AG09309 (cell line): ENCODE results near the gene TMEM87B.

Experiments
- DNase-seq: peaks from one replicate; pipeline ENCODE4 v3.0.0-alpha.2; 2010; ENCODE audit warnings: low read depth
- H3K4me3 ChIP-seq: 2 replicates; pipeline ENCODE4 v1.5.1; 2011; ENCODE audit warnings: mild to moderate bottlenecking, low read depth, low read length, moderate library complexity; ENCODE audit not compliant: control insufficient read depth
- TF ChIP-seq, protein P1 (sequence below): IDR thresholded peaks from 2 replicates; pipeline ENCODE4 v1.5.1; 2011; ENCODE audit warnings: mild to moderate bottlenecking, low read depth, low read length, inconsistent platforms; ENCODE audit not compliant: insufficient read depth, control insufficient read depth; ENCODE audit errors: missing control alignments

TMEM87B gene

DNA sequence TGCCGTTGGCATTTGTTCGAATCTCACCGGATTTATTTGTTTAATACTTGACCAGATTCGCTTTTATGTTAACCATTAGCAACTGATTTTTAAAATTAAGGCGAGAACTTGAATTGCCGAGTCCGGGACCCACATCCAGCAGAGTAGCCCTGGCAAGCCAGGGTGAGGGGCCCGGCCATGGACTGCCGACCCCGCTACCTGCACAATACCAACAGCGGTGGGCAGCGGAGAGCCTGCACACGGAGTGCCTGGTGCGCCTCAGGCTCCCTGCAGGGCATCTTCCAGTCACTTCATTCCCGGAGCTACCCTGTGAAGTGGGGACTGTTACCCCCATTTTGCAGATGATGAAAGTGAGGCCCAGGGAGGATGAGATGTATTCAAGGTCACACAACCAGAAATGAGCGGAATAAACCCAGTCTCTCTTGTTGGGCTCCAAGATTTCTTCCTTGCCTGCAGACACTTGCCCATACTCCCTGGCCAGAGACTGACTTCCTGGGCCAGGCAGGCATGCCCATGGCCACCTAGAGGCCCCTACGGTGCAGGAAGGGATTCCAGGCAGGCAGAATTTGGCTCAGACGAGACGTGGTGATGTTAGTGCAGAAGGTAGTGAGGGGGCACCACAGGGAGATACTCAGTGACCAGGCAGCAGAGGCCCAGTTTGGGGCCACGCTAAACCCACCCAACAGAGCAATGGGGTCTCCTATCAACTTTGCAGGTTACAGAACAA, 86.0 kb downstream of the TMEM87B start:
- no peak overlapping the region for H3K4me3 ChIP-seq
- TF ChIP-seq, protein P1, sequence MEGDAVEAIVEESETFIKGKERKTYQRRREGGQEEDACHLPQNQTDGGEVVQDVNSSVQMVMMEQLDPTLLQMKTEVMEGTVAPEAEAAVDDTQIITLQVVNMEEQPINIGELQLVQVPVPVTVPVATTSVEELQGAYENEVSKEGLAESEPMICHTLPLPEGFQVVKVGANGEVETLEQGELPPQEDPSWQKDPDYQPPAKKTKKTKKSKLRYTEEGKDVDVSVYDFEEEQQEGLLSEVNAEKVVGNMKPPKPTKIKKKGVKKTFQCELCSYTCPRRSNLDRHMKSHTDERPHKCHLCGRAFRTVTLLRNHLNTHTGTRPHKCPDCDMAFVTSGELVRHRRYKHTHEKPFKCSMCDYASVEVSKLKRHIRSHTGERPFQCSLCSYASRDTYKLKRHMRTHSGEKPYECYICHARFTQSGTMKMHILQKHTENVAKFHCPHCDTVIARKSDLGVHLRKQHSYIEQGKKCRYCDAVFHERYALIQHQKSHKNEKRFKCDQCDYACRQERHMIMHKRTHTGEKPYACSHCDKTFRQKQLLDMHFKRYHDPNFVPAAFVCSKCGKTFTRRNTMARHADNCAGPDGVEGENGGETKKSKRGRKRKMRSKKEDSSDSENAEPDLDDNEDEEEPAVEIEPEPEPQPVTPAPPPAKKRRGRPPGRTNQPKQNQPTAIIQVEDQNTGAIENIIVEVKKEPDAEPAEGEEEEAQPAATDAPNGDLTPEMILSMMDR = no peak
- no peak for DNase-seq

DNA sequence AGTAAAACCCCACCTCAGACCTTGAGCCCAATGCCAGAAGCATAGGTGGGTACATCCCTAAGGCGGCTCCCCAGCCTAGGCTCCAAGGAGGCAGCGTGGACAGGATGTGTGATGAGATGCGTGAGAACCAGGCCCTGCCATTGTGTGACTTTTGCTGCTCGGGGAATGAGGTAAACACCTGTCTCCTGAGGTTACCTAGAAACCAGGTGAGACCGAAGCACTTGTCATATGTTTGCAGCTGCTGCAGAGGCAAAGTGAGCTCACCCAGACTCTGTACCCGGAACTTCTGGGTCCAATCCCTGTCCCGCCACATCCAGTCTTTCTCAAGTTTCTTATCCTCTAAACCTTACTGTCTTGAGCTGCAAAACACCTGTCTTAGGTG, 86.5 kb downstream of the TMEM87B start:
- H3K4me3 ChIP-seq = no peak overlapping the region
- DNase-seq = no peak
- TF ChIP-seq, protein P1 = no peak

DNA sequence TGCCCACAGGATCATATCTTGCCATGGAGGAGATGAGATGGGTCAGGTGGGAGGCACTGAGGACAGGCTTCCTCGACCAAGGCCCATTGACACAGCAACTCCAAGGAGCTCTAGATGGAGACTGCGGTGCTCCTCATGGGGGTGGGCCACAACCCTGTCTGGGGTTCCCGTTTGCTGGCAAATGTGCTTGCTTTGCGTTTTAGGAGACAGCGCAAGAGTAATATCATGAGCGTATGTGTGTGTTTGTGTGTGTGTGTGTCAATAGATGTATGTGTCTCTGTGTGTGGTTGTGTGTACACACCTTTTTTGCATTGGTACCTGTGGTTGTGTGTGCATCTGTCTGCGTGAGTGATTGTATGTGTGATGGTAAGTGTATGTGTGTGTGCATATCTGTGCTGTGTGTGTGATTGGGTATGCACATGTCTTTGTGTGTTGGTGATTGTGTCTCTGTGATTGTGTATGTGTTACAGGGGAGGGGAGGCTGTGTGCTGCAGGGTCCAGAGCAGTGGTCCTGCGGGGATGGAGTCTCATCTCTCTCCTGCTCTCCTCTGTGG, 87.5 kb downstream of the TMEM87B start:
- no peak for DNase-seq
- H3K4me3 ChIP-seq = no peak overlapping the region
- TF ChIP-seq, protein P1 = no peak

DNA sequence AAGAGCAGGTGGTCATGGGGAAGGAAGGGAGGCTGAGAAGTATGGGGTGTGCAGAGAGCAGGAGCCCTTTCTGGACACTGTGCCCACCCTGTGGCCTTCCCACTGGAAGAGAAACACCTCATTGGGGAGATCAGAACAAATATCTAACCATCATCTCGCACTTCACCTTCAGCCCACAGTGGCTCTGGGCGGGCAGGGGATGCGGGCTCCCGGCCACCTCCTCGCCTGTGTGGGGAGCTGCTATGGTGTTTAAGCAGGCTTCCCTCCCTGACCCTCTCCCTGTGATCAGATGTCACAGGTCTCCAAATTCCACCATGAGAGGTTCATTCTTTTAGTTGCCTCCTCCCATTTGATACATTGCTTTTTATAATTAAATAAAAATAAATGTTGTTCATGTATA, 88.1 kb downstream of the TMEM87B start:
- no peak for DNase-seq
- TF ChIP-seq, protein P1 = no peak
- H3K4me3 ChIP-seq = no peak overlapping the region

DNA sequence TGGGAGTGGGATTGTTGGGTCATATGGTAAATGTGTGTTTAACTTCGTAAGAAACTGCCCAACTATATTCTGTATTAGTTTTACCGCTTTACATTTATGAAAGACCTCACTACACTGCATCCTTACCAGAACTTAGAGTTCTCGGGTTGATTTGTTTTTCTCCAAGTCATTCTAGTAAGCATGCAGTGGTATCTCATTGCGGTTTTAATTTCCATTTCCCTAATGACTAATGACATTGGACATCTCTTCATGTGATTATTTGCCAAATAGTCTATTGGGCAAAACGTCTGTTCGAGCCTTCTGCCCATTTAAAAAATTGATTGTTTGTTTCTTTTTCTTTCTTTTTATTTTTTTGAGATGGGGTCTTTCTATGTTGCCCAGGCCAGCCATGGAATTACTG, 89.9 kb downstream of the TMEM87B start:
- no peak overlapping the region for H3K4me3 ChIP-seq
- no peak for DNase-seq
- TF ChIP-seq, protein P1 = no peak

DNA sequence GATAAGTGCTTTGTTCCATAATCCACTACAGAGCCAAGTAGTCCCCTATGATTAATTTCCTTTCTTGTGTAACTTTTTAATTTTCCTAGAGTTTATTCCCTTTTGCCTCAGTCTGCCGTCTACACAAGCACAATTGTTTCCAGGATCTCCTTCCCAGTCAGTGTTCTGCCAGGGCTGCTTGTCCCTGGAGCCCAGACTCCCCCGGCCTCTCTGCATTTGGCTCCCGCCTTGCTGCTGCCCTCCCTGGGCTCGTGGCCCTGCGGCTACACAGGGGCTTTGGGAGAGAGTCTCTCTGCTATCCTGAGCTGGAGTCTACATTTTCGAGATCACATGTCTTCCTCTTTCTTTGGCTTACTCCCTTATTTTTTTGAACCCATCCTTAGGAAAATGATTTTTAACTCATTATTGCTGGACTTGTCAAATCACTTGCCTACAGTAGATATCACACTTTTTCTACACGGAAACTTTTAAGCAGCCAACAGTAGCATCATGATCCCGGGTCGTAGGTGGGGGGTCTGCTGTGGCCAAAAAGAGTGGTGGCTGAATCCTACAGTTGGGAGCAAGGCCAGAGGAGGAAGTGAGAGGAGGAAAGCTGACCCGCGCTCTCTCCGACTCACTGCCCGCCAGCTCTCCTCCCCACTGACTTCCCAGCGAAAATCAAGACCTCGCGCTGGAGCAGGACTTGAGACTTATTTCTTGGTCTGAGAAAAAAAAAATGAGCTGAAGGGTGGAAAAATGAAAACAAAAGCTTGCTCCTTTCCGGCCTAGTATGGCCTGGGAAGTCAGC, 92.5 kb downstream of the TMEM87B start:
- no peak for DNase-seq
- H3K4me3 ChIP-seq = no peak overlapping the region
- TF ChIP-seq, protein P1 = no peak
